Stimulated activated CD4-positive, alpha-beta T cell treated with anti-CD3 and anti-CD28 coated beads, Interleukin-4, amount 100 ng/mL, for 1 hour (primary cell): Measurements from ENCODE around the gene PLEKHA8.
A peak's percentile ranks its signal among the peaks of the same experiment; 100 is the strongest.

ENCODE experiments used
- DNase-seq: peaks from one replicate; pipeline ENCODE4 v3.0.0-alpha.2; 2020

PLEKHA8 gene, protein sequence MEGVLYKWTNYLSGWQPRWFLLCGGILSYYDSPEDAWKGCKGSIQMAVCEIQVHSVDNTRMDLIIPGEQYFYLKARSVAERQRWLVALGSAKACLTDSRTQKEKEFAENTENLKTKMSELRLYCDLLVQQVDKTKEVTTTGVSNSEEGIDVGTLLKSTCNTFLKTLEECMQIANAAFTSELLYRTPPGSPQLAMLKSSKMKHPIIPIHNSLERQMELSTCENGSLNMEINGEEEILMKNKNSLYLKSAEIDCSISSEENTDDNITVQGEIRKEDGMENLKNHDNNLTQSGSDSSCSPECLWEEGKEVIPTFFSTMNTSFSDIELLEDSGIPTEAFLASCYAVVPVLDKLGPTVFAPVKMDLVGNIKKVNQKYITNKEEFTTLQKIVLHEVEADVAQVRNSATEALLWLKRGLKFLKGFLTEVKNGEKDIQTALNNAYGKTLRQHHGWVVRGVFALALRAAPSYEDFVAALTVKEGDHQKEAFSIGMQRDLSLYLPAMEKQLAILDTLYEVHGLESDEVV

DNA sequence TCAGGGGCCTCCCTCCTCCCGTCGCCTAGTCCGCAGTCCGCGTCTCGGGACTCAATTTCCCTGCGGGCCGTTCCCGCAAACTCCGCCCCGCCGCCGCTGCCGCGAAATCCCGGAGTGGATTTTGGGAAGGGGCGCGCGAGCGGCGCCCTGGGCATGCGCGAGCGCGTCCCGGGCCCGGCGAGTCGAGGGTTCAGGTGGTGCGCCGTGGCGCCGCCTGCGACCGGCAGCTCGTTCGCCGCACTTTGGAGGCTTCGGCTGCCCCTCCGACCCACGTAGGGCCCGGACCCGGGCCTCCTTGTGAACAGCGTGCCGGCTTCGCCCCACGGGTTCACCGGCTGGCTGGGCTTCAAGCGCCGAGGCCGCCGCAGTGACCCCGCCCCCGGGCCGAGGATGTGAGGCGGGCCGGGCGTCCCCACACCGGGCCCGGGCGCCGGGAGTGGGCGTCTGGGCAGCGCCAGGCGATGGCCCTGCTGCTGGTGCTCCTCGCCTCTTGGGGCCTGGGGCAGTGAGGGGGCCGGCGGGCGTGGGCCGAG, at the start of gene PLEKHA8:
Gene PLEKHA8 (plus strand): TSS at position 197 of the 533 bp plus-strand sequence. CDS start 351 bp downstream, outside the sequence.
- DNase-seq: peak; percentile 88

DNA sequence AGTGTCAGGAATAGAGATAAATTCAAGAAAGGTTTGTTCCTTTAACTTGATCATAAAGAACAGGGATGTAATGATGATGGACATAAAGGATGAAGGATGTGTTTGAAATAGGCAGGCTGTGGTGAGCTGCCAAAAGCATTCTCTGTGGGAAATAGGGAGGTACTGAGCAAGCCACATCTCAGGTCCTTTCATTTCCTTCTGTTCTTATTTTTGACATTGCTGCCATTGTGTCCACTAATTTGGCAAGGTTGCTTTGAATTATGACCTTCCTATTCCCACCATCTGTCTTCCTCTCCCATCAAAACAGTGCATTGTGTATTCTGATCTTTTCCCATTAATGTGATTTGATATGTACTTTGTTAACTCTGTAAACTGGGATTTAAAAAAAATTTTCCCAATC, 48.1 kb upstream of the PLEKHA8 start:
- DNase-seq: no peak

DNA sequence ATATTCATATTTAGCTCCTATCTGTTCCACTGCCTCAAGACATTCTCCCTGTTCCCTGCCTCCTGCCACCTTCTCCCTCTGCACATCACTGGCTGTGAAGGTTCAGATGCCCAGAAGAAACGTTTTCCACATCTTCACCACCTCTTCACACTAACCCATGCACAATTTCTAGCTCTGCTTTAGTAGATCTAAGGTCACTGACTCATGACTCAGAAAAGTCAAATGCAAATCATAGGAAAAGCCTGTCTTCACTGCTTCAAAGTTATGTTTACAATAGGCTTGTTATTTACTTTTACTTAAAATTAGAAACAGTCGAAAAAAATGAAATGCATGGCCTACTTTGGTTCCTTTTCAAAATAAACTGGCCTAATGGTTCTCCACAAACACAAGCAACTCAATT, 41.1 kb upstream of the PLEKHA8 start:
- no peak for DNase-seq

DNA sequence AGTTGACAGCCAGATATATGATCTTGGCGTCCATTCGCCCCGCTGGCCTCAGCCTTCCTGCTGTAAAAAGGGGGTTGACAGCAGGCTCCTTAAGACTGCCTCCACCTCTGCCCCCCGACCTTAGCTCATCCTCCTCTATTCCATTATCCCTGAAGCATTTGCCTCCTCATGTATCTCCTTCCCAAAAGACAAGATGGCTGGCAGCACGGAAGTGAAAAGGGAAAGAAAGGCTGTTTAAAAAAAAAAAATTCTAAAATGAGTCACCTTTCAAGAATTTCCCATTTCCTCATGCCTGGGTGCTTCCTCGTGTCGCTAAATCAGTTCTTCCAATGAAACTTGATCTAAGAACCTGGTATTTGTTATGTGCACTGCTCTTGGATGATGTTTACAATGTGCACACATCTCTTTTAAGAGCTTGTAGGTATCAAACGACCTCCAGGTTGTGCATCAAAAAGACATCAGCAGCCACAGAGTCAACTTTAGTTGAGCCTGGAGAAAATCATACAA, 40.3 kb upstream of the PLEKHA8 start:
- no peak for DNase-seq

DNA sequence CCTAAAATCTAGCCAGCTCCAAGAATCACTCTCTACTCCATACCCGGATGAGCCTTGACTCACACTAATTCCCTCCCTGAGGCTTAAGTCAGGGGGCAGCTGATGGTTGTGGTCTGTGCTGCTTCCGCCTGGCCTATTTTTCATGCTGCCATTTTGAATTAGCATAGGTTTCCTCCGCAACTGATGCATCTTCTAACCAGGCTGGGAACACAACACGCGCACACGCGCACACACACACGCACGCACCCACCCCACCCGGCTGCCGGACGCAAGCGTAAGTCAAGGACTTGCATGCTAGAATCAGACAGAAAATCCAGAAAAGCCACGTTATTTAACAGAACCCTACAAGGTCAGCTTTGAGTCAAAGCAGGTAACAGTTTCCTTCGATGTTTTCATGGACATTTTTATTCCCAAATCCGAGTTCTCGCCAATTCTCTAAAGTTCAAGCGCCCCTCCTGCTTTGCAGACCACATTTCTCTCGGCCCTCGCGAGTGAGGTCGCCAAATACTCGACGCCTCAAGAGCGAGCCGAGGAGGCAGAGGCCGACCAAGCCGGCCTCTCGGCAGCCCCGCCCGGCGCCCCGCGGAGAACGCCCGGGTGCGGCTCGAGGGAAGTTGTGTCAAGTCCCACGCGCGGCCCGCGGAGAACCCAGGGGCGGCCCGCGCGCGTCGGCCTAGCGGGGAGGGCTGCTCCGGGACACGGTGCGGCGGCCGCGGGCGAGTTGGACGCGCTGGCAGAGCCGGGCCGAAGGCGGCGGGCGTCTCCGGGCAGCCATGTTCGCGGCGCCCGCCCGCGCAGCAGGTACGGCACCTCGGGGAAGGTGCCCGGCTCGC, 39.6 kb upstream of the PLEKHA8 start:
- DNase-seq: peak; percentile 23

DNA sequence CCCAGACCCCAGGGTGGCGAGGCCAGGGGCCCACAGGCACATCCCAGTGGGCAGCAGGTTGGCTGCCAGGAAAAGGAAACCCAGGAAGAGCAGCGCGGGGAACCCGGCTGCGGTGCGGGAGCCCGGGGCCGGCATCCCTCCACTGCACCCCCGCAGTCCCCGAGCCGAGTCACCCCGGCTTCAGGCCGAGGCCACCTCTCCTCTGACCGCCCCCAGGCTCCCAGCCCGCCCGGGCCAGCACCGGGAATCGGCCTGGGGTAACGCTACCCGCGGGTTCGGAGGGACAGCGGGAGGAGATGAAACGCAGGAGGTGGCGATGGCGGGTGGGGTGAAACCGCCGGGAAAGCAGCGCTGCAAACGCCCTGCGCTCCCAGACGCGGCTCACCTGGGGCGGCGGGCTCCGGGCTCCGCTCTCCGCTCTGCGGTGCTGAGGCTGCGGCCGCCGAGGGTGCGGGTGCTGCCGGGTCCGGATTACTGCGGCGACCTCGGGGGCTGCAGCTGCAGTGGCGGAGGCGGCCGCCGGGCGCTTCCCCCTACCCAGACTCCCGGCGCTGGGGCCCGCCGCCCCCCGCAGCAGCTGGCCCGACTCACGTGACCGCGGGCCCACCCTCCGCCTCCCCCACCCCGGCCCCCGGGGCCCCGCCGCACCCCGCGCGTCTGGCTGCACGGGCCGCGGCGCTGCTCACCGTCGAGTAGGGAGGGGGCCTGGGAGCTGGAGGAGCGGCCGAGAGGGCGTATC, 38.8 kb upstream of the PLEKHA8 start, which contains the start of gene SCRN1:
Gene SCRN1 (minus strand): TSS at position 545 of the 739 bp plus-strand sequence. CDS start 20,734 bp downstream, outside the sequence.
- DNase-seq: peak; percentile 16

DNA sequence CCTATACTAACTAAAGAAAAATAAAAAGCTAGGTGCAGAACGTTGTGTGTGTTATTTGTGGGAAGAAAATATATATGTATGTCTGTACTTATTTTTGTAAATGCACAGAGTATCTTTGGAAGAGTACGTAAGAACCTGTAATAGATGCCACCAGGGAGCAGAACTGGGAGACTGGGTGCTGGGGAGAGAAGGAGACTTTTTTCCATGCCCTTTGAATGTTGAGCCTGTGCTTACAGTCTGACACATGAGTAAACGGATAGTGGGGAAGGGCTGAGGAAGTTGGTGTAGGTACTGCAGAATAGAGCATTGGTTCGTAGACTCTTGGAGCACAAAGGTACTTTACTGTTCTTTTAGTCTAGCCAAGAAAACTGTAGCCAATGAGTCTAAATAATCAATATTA, 37.3 kb upstream of the PLEKHA8 start:
- no peak for DNase-seq

DNA sequence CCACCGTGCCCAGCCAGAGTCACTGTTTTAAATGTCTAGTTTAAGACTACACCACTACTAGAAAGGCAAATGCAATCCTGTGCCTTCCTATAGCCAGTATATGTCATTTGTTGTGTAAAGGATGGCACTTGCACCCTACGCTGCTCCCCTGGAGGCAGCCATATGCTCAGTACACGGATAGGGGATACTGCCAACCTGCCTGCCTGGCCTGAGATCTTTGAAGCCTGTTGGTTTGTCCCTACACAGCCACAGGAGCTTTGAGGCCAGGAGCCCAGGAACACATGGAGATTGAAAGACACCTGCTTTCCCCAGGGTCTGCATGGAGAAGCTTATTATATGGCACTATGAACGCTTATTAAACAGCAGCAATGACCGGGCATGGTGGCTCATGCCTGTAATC, 36.3 kb upstream of the PLEKHA8 start:
- no peak for DNase-seq

DNA sequence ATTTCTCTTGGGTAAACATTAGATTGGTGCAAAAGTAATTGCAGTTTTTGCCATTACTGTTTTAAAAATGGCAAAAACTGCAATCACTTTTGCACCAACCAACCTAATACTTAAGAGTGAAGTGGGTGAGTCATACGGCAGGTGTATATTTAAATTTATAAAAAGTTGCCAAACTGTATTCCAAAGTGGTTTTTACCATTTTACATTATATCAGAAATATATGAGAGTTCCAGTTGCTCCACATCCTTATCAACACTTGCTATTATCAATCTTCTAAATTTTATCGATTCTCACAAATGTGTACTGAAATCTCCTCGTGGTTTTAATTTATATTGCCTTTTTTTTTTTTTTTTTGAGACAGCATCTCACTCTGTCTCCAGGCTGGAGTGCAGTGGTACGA, 35.1 kb upstream of the PLEKHA8 start:
- DNase-seq: no peak

DNA sequence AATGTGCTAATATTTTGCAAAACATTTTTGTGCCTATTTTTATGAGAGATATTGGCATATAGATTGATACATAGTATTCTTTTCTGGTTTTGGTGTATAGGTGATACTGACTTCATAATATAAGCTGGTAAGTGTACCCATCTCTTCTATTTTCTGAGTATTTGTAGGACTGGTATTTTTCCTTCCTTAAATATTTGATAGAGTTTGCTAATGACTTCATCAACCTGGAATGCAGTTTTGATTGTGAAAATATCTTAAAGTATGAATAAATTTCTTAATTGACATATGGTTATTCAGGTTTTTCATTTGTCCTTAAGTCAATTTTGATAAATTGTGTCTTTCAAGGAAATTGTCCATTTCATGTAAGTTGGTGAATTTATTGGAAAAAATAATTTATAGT, 32.6 kb upstream of the PLEKHA8 start:
- DNase-seq: no peak

DNA sequence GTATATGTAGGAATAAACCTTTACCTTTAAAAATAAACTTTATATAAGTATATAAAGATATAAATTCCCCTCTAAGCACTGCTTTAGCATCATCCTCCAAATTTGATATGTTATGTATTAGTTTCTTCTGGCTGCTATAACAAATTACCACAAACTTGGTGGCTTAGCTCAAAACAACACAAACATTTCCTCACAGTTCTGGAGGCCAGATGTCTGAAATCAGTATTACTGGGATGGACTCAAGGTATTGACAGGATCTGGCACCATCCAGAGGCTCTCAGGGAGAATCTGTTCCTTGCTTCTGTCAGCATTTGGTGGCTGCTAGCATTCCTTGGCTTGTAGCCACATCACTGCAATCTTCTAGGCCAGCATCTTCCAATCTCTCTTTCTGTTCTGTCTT, 31.9 kb upstream of the PLEKHA8 start:
- no peak for DNase-seq

DNA sequence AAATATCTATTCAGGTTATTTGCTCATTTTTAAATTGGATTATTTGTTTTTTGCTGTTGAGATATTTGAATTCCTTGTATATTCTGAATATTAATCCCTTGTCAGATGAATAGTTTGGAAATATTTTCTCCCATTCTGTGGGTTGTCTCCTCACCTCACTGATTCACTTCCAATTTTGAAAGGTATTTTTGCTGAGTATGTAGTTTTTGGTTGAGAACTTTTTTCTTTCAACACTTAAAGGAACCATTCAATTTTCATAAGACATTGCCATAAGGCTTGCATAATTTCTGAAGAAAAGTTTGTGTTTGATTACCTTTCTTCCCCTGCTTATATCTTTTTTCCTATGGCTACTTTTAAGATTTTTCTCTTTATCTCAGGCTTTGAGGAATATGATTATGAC, 29.7 kb upstream of the PLEKHA8 start:
- no peak for DNase-seq

DNA sequence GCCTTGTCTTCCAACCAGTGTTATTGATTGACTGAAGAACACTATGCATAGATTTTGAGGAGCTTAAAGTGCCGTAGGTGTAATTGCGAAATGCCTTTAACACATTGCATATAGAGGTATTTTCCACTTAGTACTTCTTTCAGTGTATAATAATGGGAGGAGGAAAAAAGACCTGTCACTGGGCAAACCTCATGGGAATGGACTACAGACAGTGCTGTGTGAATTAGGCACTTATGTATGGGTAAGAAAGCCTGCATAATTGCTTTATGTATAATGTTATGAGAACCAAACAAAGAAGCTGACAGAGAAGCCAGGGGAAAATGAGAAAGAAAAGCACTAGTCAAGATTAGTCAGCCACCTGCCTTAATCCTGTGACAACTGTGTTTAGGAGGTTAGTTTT, 26.2 kb upstream of the PLEKHA8 start:
- DNase-seq: no peak

DNA sequence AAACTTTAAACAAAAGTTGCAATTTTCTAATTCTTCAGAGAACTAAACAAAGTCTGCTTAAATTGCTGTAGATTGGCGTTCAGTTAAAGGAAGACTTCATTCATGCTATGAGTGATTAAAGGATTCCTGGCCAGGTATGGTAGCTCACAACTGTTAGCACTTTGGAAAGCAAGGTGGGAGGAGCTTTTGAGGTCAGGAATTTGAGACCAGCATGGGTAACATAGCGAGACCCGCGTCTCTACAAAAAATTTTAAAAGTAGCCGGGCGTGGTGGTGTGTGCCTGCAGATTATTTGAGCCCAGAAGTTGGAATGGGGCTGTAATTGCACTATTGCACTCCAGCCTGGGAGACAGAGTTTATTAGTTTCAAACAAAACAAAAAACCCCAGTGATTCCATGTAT, 25.1 kb upstream of the PLEKHA8 start:
- no peak for DNase-seq

DNA sequence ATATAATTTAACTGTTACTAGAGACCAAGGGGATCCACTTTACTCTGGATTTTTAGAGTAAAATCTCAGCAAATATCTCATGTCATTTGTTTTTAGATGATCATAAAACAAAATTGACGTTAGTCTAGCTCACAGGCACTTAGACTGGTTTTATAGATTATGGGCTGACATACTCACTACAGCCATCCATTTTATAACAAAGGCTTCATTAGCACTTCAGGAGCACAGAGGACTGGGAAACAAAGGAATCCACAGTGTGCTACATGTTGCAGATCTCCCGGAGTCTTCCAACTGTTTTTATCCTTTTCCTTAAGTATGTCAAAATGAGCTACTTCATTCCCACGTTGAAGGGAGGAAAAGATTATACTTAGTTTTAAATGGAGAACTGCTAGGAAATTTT, 22.7 kb upstream of the PLEKHA8 start:
- no peak for DNase-seq

DNA sequence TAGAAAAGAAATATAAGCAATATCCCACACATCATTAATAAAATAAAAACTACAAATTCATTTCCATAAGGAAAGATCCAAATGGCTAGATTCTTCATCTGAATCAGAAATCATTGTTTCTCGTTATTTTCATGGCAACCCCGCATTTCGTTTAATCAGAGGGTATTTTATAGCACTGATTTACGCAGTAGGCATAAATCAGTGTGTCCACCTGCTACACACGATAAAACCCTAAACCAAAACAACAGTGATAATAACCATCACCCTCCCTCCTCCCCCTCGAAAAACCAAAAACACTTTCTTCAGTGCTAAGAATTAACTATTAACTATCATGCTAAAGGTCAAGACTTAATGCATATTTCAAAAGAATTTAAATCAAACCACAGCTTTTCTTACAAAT, 18.2 kb upstream of the PLEKHA8 start:
- DNase-seq: no peak

DNA sequence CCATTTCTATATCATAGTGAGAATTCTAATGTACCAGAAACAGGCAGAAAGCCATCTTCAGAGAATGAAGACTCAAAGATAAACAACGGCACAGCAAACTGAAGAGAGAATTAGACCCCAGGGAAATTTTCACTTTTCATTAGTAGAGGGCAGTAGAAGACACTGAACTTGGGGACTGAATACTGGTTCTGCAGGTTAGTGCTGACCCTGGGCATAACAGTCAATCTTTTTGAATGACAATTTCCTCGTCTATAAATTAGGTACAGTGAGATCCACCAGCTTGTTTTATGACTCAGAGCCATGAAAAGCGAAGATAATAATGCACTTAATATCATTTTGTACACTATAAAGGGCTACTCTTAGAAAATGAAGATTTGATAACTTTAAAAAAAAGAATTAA, 15.5 kb upstream of the PLEKHA8 start:
- DNase-seq: no peak

DNA sequence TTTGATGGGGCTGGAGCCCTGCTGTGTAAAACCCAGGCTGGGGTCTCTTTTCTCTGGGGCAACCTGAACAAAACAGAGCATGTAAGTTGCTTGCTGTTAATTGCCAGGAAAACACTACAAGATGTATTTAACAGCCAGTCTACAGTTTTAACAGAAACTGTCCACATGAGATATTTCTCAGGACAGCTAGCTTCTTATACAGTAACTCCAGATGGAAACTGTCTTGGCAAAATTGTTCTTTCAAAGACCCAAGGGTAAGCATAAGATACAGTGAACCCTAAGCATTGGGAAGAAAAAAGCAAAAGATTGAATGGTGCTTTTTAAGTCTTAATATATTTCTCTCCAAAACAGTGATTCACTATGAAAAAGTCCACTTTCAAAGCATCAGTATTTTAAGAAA, 9.8 kb upstream of the PLEKHA8 start:
- DNase-seq: no peak

DNA sequence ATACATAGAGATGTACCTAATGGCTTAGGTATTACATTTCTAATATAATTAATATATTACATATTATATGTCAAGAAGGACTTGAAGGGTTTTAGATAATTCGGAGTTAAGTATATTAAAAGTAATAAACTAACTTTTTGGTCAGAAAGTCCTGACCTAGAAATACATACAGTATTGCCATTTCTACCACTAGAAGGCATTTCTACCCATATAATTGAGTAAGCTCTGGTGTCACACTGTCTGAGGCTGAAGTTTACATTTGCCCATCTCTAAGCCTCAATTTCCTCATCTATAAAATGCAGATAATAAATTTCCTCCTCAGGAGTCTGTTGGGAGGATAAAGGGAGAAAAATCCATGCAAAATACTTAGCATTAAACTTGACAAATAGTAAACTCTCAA, 8.8 kb upstream of the PLEKHA8 start:
- no peak for DNase-seq

DNA sequence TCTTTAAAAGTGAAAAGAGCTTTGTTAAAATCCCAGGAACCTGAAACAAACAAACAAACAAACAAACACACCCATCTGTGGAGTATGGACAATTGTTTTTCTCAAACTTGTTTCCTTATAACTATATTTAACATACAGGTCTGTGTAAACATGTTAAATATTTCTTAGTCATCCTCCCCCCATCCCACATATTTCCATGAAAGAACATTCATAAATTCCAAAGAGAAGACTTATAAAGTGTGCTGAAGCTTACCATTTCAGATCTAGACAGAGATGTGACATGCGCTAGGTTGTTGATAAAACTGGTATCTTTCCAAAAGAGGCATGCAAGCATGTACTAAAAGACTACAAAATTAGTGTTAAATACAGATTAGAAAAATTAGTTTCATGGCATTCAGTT, 8.3 kb upstream of the PLEKHA8 start:
- DNase-seq: no peak

DNA sequence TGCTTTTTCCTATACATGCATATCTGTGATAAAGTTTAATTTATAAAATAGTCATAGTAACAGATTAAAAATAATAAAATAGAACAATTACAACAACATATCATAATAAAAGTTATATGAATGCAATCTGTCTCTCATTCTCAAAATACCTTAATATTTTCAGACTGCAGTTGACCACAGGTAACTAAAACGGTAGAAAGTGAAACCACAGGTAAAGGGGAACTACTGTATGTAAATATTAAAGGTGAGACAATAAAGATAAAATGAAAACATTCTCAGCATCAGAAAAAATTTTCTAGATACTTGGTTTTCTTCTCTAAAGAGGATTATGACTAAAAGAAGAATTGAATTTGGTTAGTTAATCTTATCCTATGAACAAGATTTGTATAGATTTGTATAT, 7.7 kb upstream of the PLEKHA8 start:
- DNase-seq: no peak

DNA sequence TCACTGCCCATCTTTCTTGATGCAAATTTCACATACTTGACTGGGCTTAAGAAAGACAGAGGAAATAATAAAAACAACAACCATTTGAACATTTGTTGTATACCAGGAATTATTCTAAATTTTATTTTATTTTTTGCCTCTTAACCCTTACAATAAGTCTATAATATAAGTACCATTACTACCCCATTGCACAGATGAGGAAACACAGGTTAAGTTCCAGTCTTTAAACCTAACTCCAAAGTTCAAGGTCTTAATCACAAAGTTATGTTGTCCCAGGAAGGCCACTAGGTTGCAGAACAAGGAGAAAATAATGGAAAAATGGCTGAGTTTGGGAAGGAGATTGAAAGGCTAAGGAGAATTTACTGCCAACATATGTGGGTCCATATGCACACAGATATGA, 5.2 kb upstream of the PLEKHA8 start:
- no peak for DNase-seq

DNA sequence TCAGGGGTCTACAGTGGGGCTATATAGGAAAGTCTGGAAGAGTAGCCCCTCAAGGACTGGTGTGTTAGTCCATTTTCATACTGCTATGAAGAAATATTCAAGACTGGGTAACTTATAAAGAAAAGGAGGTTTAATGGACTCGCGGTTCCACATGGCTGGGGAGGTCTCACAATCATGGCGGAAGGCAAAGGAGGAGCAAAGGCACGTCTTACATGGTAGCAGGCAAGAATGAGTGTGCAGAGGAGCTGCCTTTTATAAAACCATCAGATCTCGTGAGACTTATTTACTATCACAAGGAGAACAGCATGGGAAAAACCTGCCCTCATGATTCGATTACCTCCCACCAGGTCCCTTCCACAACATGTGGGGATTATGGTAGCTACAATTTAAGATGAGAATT, 4.7 kb upstream of the PLEKHA8 start:
- DNase-seq: no peak
